Measurements from ENCODE around the gene CLCN3. TPM values are rescaled to one million over a fixed set of nuclear protein-coding genes. Genes with fewer than 3 reads are reported as not detected.
"Not testable (repeated sequence)": the region's sequence is repeated elsewhere in the genome, so short reads cannot be mapped to it uniquely, and the experiment has no call there.

The CLCN3 gene
- total RNA-seq, 4 donors from 2014 or later = 46.8 to 91.1 (median 69.3) TPM

- no peak for DNase-seq
- in situ Hi-C loops (cut with MboI; ENCODE audit: low pct_ligation_motif_present in 1 of 4, low pct_unique_long_range_greater_than_20kb in 1 of 4, low sequenced_read_pairs in 3 of 4) = loop anchor here in 2 of 4 donors (25.0 kb wide), 1 partner anchor 154 kb away; the partner anchor contains the start of genes CLCN3 (in 2 of the 2) and NEK1 (in 2 of the 2)
- WGBS, 2 donors (ENCODE audit: low coverage in 1 of 2) = 69 to 81% methylated on average over 3 of the region's 3 CpGs
- Histone ChIP-seq H3K27me3 (no peaks in the 10 kb centered on the region), H3K9me3 (no peaks in the 10 kb centered on the region), H3K36me3 (no peaks in the 10 kb centered on the region), H3K27ac (no peak overlapping the region), H3K4me1 (no peaks in the 10 kb centered on the region), H3K4me3 (no peak overlapping the region)
- intact Hi-C loops (cut with DNase I; ENCODE audit: low total_unique reads) = no loop called here
- no peak for TF ChIP-seq POLR2AphosphoS5 (IDR thresholded peaks at IDR 0.05)
Measured at GRCh38 chr4:169766741-169767140, 146.4 kb downstream of the CLCN3 start.

- DNase-seq = no peak
- no peak overlapping the region for H3K4me3 ChIP-seq
- intact Hi-C loops (cut with DNase I; ENCODE audit: low total_unique reads) = no loop called here
- in situ Hi-C loops (cut with MboI; ENCODE audit: low pct_ligation_motif_present in 1 of 4, low pct_unique_long_range_greater_than_20kb in 1 of 4, low sequenced_read_pairs in 3 of 4) = loop anchor here in 2 of 4 donors (25.0 kb wide), 1 partner anchor 156 kb away; the partner anchor contains the start of genes CLCN3 (in 2 of the 2) and NEK1 (in 2 of the 2)
- no peaks in the 10 kb centered on the region for H3K4me1 ChIP-seq
- no peak for TF ChIP-seq POLR2A (IDR thresholded peaks at IDR 0.05)
- no peaks in the 10 kb centered on the region for H3K9me3 ChIP-seq
- no peaks in the 10 kb centered on the region for H3K36me3 ChIP-seq
- no peak overlapping the region for H3K27ac ChIP-seq
- no peaks in the 10 kb centered on the region for H3K27me3 ChIP-seq
- WGBS, 2 donors (ENCODE audit: low coverage in 1 of 2) = 86 to 93% methylated on average over 2 to 3 of the region's 3 CpGs
Measured at GRCh38 chr4:169768385-169768784, 148.0 kb downstream of the CLCN3 start.

- Histone ChIP-seq H3K4me3 (no peak overlapping the region), H3K27me3 (peaks cover 16% of the 10 kb centered on the region), H3K9me3 (no peaks in the 10 kb centered on the region), H3K4me1 (no peaks in the 10 kb centered on the region), H3K27ac (no peak overlapping the region), H3K36me3 (no peaks in the 10 kb centered on the region)
- intact Hi-C loops (cut with DNase I; ENCODE audit: low total_unique reads) = no loop called here
- no peak for TF ChIP-seq POLR2AphosphoS5 (IDR thresholded peaks at IDR 0.05)
- no peak for TF ChIP-seq CTCF (IDR thresholded peaks at IDR 0.05)
- no peak for TF ChIP-seq POLR2A (IDR thresholded peaks at IDR 0.05)
- in situ Hi-C loops (cut with MboI; ENCODE audit: low pct_ligation_motif_present in 1 of 4, low pct_unique_long_range_greater_than_20kb in 1 of 4, low sequenced_read_pairs in 3 of 4) = loop anchor here in 2 of 4 donors (25.0 kb wide), 1 partner anchor 158 kb away; the partner anchor contains the start of genes CLCN3 (in 2 of the 2) and NEK1 (in 2 of the 2)
- DNase-seq = no peak
Measured at GRCh38 chr4:169770416-169770815, 150.0 kb downstream of the CLCN3 start.

- WGBS, 2 donors (ENCODE audit: low coverage in 1 of 2) = 85 to 86% methylated on average over 6 to 11 of the region's 11 CpGs
- H3K4me3 ChIP-seq; intact Hi-C loops (cut with DNase I; ENCODE audit: low total_unique reads): not testable (repeated sequence)
Measured at GRCh38 chr4:169771556-169772080, 151.2 kb downstream of the CLCN3 start.

More at GRCh38 chr4:169771556-169772080, 151.2 kb downstream of the CLCN3 start:
- not testable (repeated sequence) for H3K36me3 ChIP-seq, H3K27ac ChIP-seq, H3K4me1 ChIP-seq, H3K9me3 ChIP-seq, DNase-seq
- H3K27me3 ChIP-seq = peaks cover 25% of the 10 kb centered on the region
- in situ Hi-C loops (cut with MboI; ENCODE audit: low pct_ligation_motif_present in 1 of 4, low pct_unique_long_range_greater_than_20kb in 1 of 4, low sequenced_read_pairs in 3 of 4) = loop anchor here in 2 of 4 donors (25.0 kb wide), 1 partner anchor 159 kb away; the partner anchor contains the start of genes CLCN3 (in 2 of the 2) and NEK1 (in 2 of the 2)

Other genes starting within 250 kb of the CLCN3 start
- 10 to 100 TPM in 2 of 4 donors, 1 to 10 TPM in 2; 7.6 to 14.9 (median 10.2) TPM for gene NEK1, start 8.0 kb upstream of the CLCN3 start, total RNA-seq
- gene HPF1, start 137.4 kb downstream of the CLCN3 start, total RNA-seq = 100 to 1,000 TPM in 1 of 4 donors, 10 to 100 TPM in 3; 14.1 to 139 (median 35.1) TPM

All from transverse colon (tissue), 4 donors.